ENCODE results near the gene IL12RB2. TPM values are rescaled to one million over a fixed set of nuclear protein-coding genes. Genes with fewer than 3 reads are reported as not detected.
"Not testable (repeated sequence)": the region's sequence is repeated elsewhere in the genome, so short reads cannot be mapped to it uniquely, and the experiment has no call there.

Gene IL12RB2
- total RNA-seq, 4 donors from 2014 or later, result 0.64 to 1.1 TPM; not detected in 2

- DNase-seq, result no peak
- Histone ChIP-seq H3K4me1 (no peaks in the 10 kb centered on the region), H3K4me3 (no peak overlapping the region), H3K27ac (no peak overlapping the region), H3K36me3 (no peaks in the 10 kb centered on the region), H3K27me3 (no peaks in the 10 kb centered on the region), H3K9me3 (no peaks in the 10 kb centered on the region)
- intact Hi-C loops (cut with DNase I; ENCODE audit: low total_unique reads), result no loop called here
- TF ChIP-seq POLR2A (IDR thresholded peaks at IDR 0.05), result no peak
- TF ChIP-seq CTCF (IDR thresholded peaks at IDR 0.05), result no peak
Observed at GRCh38 chr1:67414574-67414973, 106.9 kb downstream of the IL12RB2 start.

GRCh38 chr1:67415041-67415440 lies 107.4 kb downstream of the IL12RB2 start:
- no peak for DNase-seq
- H3K9me3 ChIP-seq, result no peaks in the 10 kb centered on the region
- H3K4me1 ChIP-seq, result no peaks in the 10 kb centered on the region
- H3K4me3 ChIP-seq, result no peak overlapping the region
- no peaks in the 10 kb centered on the region for H3K27me3 ChIP-seq
- no peak for TF ChIP-seq CTCF (IDR thresholded peaks at IDR 0.05)
- no peak for TF ChIP-seq POLR2A (IDR thresholded peaks at IDR 0.05)
- H3K27ac ChIP-seq, result no peak overlapping the region
- H3K36me3 ChIP-seq, result no peaks in the 10 kb centered on the region
- intact Hi-C loops (cut with DNase I; ENCODE audit: low total_unique reads), result no loop called here

GRCh38 chr1:67417733-67418132 lies 110.1 kb downstream of the IL12RB2 start:
- H3K4me1 ChIP-seq; DNase-seq; H3K4me3 ChIP-seq; intact Hi-C loops (cut with DNase I; ENCODE audit: low total_unique reads); H3K9me3 ChIP-seq; H3K27me3 ChIP-seq; H3K36me3 ChIP-seq; H3K27ac ChIP-seq: not testable (repeated sequence)

GRCh38 chr1:67418839-67419586 lies 111.3 kb downstream of the IL12RB2 start:
- intact Hi-C loops (cut with DNase I; ENCODE audit: low total_unique reads), result no loop called here
- H3K27ac ChIP-seq, result no peak overlapping the region
- H3K4me3 ChIP-seq, result no peak overlapping the region
- no peaks in the 10 kb centered on the region for H3K36me3 ChIP-seq
- H3K9me3 ChIP-seq, result no peaks in the 10 kb centered on the region
- DNase-seq, result no peak
- no peaks in the 10 kb centered on the region for H3K27me3 ChIP-seq
- H3K4me1 ChIP-seq, result no peaks in the 10 kb centered on the region
- TF ChIP-seq POLR2A (IDR thresholded peaks at IDR 0.05) (no peak), CTCF (IDR thresholded peaks at IDR 0.05) (no peak)

GRCh38 chr1:67420835-67421492 lies 113.3 kb downstream of the IL12RB2 start:
- Histone ChIP-seq H3K27me3 (no peaks in the 10 kb centered on the region), H3K27ac (no peak overlapping the region), H3K36me3 (no peaks in the 10 kb centered on the region), H3K4me3 (no peak overlapping the region), H3K9me3 (no peaks in the 10 kb centered on the region), H3K4me1 (no peaks in the 10 kb centered on the region)
- no peak for TF ChIP-seq POLR2A (IDR thresholded peaks at IDR 0.05)
- no peak for TF ChIP-seq CTCF (IDR thresholded peaks at IDR 0.05)
- intact Hi-C loops (cut with DNase I; ENCODE audit: low total_unique reads), result no loop called here
- no peak for DNase-seq

Data from uterus (tissue), 4 donors.